GM18861 (cell line): Measurements from ENCODE around the gene MAPK10.
A peak's percentile ranks its signal among the peaks of the same experiment; 100 is the strongest.
"Not testable (repeated sequence)": the region's sequence is repeated elsewhere in the genome, so short reads cannot be mapped to it uniquely, and the experiment has no call there.

Source experiments
- ATAC-seq: cut with Tn5 transposase; IDR thresholded peaks from one replicate; pipeline ENCODE4 v1.9.1; 2021; ENCODE audit not compliant: unreplicated experiment

MAPK10 gene

DNA sequence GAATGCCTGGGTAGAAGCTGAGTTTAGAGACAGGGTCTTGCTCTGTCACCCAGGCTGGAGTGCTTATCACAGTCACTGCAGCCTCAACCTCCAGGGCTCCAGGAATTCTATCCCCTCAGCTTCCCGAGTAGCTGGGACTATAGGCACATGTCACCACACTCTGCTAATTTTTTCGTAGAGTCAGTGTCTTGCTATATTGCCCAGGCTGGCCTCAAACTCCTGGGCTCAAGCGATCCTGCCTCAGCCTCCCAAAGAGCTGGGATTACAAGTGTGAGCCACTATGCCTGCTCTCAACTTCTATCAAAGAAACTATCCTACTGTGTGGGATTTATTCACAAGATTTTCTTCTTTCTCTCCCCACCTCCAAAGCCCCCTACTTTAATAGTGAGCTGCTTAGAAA lies 15.7 kb downstream of the MAPK10 start:
- ATAC-seq, result no peak

DNA sequence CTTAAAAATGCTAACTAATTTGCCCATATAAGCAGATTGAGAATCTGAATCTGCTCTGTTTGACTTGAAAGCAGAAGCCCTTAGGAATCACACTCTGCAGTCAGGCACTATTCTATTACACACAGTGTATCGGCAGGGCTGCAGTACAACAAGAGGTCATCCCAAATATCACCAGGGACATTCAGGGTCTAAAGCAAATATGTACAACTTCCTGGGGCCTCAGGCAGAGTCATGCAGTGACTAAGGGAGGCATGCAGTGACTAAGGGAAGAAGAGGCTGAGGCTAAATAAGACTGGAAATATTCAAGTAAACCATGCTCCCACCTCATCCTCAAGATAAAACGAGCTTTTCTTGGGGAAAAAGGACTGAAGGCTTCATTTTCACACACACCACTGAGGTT lies 20.9 kb downstream of the MAPK10 start:
- no peak for ATAC-seq

DNA sequence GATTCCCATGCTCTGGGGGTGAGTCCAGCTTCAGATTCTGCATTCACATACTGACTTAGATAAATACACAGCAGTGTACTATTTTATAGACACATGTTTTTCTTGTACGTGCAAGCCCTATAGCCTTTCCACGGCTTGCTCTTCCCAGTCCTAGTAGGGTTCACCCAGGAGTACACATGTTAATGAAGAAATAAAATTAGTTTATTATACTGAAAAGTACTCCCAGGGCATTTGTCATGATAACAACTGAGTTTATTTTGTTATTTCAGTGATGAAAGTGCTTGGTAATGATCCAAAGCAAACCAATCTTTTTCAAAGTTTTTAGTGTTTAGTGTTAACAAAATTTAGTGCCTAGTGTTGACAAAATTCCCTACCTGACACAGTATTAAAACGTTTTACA lies 21.3 kb downstream of the MAPK10 start:
- no peak for ATAC-seq

DNA sequence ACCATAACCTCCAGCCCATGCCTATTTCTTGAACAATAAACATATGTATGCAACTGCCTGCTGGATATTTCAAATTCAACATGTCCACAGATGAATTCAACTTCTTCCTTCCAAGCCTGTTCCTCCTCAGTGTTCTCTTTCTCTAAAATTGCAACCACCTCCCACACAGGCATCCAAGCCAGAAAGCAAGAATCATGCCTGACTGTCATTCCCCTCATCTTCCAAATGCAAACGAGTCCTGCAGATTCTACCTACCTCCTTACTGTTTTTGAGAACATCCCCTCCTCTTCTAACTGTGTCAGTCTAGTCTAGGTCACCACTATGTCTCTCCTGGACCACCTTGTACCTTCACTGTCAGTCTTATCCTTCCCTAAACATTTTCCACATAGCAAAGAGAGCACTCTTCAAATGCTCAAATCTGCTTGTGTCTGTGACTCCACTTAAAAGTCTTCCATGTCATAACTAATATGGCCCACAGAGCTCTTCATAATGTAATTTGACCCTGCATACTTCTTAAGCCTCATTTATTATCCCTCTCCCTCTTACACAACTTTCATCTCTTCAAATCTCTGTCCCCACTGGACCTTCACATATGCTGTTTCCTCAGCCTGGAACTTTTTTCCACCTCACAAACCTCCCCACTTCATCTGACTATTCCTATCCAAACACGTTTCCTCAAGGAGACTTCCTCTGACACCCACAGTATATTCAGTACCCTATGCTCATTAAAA lies 25.7 kb downstream of the MAPK10 start:
- ATAC-seq, result no peak

DNA sequence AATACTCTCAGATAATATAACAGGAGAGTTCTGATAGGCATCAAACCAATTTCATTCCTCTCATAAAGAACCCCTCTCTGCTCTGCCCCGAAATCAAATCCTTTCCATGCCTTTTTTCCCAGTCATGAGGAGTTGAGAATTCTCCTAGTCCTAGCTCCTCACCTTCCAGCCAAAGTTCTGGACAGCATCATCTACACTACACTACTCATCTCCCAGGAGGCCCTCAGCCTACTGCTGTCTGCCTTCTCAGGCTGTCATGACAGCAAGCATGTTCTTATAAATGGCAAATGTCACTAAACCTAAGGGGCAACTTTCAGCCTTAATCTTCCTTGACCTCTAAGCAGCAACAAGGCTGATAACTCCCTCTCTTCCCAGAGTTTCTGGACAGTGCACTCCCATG lies 26.6 kb downstream of the MAPK10 start:
- ATAC-seq, result no peak

DNA sequence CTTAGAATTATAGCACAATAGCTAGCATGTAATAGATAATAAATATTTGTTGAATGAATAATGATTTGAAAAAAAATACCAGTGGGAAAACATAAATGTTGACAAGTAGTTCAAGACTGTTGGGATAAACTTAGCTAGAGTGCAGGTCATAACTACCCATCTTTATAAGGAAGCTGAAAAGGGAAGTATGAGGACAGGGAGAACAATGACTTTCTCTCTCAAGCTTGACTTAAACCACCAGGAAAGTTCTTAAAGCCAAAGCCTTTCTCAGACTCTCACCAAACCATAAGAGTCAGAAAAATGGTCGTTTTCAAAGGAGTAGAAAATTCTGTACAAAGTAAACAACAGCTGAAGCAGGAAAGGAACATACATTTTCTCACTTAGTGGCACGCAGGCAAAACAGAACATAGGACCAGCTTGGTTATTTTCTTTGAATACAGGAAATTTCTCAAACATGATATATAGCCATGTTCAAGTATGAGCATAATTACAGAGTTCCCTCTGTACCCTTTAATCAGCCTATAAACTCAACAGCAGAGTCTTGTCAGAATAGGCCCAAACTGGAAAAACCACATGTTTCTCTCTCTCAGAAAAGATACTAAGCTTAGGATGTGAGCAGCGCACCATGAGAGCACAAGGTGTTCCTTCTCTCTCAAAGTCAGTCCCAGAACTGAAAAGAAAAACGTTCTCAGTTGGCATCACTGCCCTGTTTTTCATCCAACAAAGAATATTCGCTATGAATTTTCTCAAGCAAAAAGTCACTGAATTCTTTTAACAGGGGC lies 28.7 kb downstream of the MAPK10 start:
- ATAC-seq, result no peak

DNA sequence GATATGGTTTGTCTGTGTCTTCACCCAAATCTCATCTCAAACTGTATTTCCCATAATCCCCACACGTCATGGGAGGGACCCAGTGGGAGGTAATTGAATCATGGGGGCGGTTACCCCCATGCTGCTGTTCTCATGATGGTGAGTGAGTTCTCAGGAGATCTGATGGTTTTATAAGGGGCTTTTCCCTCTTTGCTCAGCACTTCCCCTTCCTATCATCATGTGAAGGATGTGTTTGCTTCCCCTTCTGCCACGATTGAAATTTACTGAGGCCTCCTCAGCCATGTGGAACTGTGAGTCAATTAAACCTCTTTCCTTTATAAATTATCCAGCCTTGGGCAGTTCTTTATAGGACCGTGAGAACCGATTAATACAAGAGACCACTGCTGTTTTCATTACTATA lies 29.4 kb downstream of the MAPK10 start:
- not testable (repeated sequence) for ATAC-seq

DNA sequence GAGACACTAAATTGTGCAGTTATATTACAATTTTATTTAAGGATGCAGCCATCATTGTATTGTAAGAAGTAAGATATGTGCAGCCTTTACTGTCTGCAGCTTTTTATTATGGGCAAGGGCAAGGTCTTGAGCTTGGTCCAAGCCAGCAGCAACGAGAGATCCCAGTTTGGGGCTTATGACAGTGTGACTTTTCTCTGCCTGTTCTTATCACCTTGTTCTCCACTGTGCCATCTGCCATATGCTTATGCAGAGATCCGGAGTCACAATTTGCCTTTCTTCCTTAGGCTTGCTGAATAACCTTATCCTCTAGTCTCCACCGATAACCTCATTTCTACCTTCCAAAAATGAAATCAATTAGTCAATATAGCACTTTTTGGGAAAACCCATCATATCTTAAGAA lies 30.4 kb downstream of the MAPK10 start:
- no peak for ATAC-seq

DNA sequence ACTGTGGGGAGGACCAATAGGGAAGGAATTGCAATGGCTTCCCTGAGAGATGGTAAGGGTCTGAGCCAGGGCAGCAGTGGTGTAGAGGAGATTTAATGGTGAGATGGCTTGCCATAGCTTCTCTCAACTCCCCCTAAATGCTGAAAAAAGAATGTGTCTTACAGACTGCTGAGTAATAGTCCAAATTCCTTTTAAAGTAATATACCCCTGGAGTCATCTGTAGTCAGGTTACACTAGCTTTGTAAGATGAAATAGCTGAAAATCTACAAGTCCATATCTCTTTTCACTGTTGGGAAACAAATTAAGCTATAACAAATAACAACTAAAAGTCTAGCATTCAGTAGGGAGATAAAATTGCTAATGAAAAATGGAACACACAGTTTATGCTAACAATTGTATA lies 33.5 kb downstream of the MAPK10 start:
- no peak for ATAC-seq

DNA sequence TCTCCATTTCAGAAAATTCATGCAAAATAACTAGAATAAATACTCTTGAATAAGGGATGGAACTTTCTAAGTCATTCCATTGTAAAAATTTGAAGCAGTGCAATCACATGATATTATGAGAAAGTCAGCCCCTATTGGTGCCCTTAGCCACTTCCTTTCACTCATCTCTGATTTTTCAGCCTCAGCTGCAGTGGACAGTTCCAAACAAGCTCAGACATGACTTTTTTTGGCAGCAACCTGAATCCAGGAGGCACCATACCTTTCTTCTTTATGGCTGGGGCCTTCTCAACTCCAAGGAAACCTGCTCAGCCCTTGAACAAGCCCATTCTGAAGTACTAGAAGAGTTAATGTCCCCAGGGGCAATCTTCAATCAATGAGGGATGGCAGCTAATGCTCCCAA lies 40.5 kb downstream of the MAPK10 start:
- ATAC-seq, result no peak

DNA sequence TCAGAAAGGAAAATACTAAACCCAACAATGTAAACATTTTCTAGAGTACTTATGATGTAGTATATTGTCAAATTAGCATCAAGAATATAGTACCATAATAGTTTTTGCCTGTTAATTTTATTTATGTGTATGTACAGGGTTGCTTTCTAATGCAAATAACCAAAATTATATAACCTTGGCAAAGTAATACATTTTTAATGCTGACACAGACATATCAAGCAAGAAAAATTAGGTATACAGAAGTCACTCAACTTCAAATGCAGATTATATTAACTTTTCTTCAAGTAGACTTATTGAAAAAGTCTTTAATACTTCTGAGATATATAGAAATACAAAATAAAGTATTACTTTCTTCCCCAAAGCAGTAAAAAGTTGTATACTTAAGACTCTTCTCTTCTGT lies 44.3 kb downstream of the MAPK10 start:
- ATAC-seq, result no peak

DNA sequence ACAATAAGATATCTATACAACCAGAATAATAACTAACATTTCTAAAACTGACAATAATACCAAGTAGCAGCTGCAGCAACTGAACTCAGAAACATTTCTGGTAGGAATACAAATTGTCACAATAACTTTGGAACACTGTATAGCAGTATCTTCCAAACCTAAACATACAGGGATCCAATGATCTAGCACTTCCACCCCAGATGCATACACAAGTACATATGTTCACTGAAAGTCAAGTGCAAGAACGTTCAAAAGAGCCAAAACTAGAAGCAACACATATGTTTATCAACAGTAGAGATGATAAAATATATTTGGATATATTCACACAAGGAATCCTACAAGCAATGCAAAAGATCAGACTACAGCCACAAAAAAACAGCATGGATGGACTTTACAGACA lies 46.2 kb downstream of the MAPK10 start:
- ATAC-seq, result no peak

DNA sequence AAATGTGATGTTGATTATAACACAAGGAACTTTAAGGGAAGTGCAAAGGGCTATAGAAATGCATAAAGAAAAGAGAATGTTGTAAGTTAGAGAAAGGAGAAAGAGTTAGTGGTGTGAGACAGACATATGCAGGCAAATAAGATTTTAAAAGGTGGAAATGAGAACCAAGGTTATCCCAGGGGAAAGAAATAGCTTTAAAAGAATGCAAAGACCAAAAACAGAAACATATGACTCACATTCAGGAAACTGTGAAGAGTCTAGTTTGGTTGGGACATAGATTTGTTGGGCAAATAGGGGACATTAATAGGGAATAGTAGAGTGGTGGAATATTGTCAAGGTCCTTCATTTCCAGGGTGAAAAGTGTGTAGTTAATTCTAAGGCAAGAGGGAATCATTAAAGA lies 52.4 kb downstream of the MAPK10 start:
- ATAC-seq, result no peak

DNA sequence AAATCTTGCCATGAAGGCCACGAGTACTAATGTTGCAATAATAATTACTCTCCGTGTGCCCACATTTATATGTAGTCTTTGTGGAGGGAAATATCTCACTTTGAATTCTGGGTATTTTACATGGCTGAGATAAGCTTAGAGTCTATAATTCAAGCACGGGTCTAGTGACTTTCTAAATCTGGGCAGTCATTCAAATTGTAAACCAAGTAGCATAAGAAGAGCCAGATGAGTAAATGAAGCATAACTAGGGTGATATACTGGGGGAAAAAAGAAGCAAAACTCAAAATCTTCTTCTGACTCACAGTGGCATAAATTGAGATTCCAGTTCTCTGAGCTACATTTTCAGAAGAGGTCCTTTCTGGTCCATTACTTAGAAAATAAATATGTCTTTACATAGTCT lies 53.0 kb downstream of the MAPK10 start:
- no peak for ATAC-seq

DNA sequence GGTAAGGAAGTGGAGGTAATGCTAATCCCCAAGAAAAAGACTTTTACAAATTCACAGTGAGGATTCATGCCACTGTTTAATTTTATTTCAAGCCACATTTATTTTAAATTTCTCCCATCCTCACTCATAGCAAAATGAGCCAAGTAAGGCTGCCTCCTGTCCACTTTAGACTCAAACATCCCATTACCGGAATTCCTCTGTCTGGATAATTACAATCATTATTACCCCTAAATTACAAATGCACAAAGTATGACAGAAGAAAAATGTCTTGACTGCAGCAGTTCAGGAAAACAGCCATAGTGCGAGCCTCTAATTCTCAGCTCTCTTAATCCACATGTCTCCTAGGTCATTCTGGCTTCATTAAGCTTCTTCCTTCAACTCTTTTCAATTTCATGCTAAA lies 57.0 kb downstream of the MAPK10 start:
- no peak for ATAC-seq

DNA sequence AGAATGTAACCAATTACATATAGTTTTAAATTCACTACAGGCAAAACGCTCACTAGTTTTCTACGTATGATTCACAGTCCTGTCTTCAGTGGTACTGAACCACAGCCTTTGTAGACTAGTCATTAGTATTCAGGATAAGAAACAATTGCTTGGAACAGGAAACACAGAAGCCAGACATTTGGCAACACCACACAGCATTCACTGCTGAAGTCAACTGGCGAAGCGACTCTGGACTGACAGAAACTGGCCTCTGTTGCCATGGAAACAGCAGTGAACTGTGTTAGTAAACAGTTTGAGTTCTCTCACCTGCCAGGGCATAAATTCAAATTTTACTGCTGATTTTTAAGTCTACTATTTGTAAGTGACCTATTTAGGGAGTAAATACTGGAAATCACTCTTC lies 57.6 kb downstream of the MAPK10 start:
- peak; percentile 58 for ATAC-seq

DNA sequence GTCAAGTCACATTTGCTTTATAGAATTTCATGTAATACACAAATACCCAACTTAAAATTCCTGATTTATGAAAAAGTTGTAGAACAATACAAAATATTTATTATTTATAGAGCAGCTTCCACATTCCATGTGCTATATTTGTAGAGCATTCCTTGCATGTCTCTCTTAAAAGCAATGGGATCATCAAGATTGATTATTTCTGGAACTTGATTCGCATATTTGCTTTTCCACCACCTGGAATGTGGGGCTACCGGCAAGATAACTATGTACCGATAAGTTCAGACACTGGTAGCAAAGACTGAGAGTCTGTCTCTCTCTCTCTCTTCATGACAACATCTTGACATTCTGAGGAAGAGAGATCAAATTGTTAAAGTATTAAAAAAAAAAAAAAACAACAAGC lies 59.3 kb downstream of the MAPK10 start:
- no peak for ATAC-seq

DNA sequence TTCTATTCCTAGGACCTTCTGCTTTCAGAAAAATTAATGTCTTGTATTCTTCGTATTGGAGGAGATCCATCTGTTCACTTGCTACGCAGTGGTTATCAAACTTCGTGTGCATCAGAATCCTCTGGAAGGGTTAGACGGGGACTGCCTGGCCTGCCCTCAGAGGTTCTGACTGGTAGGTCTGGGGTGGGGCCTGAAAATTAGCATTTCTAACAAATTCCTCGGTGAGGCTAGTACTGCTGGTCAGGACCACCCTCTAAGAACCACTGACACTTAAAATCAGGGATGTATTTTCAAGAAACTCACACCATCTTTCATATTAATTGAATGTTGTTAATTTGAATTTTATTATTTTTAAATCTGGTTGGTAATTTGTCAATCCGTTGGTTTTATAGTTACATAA lies 63.0 kb downstream of the MAPK10 start:
- no peak for ATAC-seq

DNA sequence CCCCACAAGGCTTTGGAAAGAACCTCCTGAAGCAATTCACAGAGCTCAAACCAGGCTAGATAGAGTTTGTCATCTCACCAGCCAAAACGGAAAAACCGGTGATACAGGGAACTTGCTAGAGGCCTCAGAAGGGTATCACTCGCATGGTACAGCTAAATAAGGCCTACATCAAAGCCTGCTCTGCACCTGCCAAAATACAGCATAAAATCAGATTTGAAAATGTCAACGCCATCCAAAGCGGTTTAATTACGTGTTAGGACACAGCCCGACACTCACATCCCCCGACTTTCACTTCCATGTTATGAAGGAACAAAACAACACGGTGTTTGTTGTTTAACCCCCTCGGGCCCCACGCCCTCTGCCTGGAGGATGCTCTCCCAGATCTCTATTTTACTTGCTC lies 65.0 kb downstream of the MAPK10 start:
- ATAC-seq, result no peak

DNA sequence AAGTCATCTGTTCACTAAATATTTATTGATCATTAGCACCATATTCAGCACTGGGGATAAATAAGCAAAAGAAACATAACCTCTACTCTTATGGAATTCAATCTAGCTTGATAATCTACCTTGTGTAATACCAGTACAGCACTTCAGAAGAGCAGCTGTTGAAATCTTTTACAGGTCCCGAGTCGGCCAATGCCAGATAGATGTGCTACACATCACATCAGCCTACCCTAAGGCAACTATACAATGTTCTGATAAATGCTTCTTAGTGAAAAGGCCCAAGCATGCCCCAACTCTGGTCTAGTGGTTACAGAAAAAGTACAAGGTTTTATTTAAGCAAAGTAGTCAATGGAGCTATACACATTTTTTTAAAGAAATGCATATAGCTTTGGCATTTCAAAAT lies 68.7 kb downstream of the MAPK10 start:
- no peak for ATAC-seq

DNA sequence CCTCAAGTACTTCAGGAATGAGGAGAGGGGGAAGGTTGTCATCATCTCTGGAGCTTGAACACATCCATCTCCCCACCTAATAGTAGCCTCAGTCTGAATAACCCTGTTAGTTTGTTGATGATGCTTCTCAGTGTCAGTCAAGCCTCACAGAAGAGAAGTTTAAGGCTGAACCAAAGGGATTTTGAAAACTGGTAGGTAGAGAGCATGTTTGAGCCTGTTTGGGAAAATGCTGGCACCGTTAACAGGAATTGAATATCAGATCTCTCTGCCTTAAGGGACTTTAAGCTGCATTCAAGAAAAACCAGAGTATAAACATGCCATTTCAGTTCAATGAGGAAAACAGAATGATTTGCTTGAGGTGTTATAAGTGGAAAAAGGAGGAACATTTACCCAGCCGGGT lies 73.1 kb downstream of the MAPK10 start:
- no peak for ATAC-seq

DNA sequence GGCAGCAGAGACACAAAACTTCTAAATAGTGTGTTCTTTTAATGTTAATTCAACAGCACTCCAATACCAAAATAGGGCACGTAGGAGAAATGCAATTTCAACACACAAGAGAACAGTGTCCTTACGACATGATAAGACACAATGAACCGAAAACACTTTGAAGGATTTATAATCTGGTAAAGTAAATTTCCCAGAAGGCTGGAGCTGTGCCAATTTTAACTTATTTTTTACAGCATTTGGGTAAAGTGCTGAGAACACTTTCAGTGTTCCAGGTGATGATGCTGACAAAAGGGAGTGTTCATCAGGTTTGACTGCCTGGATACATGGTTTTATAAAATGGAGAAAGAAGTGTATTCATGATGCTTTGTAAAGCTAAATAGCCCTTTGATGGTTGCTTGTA lies 76.5 kb downstream of the MAPK10 start:
- no peak for ATAC-seq

DNA sequence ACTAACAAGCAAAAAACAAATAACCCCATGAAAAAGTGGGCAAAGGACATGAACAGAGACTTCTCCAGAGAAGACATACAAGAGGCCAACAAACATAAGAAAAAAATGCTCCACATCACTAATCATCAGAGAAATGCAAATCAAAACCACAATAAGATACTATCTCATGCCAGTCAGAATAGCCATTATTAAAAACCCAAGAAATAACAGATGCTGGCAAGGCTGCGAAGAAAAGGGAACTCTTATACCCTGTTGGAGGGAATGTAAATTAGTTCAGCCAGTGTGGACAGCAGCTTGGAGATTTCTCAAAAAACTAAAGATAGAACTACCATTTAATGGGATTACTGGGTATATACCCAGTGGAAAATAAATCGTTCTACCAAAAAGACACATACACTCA lies 79.6 kb downstream of the MAPK10 start:
- ATAC-seq, result no peak
